ENCODE data around the gene SPDYE18.
A peak's percentile ranks its signal among the peaks of the same experiment; 100 is the strongest.
"Not testable (repeated sequence)": the region's sequence is repeated elsewhere in the genome, so short reads cannot be mapped to it uniquely, and the experiment has no call there.

SPDYE18 gene

DNA sequence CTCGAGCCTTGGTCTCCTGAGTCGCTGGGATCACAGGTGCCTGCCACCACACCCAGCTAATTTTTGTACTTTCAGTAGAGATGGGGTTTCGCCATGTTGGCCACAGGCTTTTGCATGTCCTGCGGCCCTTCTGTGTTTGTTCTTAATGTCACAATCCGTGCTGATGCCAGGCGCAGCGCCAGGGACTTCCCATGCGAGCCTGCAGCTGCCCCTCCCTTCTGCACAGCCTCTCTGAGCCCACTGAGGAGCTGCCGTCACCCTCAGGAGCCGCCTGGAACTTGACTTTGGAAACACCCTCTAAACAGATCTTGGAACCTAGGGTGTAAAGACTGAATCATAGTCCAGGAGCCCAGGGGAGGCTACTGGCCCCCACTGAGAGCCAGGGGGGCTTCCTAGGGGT, 54.4 kb downstream of the SPDYE18 start:
- peak; percentile 36 for DNase-seq (ENCODE audit: low read depth)
- not testable (repeated sequence) for H3K4me3 ChIP-seq (ENCODE audit: low read depth, low read length)

DNA sequence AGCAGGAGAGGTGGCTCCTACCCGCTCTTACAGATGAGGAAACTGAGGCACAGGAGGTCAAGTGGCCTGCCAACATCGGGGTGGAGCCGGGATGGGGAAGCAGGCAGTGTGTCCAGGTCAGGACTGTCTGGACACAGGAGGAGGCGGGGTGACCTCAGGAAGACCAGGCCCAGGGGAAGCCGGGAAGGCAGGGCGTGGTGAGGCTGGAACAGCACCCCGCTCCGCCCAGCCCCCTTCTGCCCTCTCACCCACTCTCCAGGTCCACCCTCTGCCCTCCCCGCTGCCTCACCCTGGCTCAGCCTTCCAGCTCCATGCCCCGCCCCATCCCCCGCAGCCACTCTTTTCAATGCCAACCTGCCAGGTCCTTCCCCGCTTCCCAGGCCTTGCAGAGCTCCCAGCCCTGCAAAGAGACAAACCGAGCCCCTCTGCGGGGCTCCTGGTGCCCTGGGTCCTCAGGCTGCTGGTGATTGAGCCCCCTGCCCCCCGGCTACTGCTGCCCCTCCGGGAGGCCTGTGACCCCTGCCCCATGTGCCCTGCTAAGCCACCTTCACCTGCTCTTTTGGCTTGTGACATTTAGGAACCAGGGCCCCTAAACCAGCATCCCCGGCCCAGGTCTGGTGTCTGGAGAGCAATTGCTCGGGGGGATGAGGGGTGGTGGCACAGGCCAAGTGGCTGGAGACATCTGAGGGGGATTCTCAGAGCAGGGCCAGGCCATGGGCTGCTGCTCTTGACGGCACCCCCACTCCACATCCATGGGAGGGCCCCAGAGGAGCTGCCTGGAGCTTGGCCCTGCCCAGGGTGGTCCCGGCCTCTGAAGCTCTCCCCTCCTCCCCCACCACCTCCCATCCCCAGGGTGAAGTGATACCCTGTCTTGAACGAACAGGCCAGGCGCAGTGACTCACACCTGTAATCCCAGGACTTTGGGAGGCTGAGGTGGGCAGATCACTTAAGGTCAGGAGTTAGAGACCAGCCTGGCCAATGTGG, 55.9 kb downstream of the SPDYE18 start:
- not testable (repeated sequence) for H3K4me3 ChIP-seq (ENCODE audit: low read depth, low read length); DNase-seq (ENCODE audit: low read depth)

GRCh38 chr7:77005461-77006057, 56.8 kb downstream of the SPDYE18 start:
- not testable (repeated sequence) for DNase-seq (ENCODE audit: low read depth); H3K4me3 ChIP-seq (ENCODE audit: low read depth, low read length)

DNA sequence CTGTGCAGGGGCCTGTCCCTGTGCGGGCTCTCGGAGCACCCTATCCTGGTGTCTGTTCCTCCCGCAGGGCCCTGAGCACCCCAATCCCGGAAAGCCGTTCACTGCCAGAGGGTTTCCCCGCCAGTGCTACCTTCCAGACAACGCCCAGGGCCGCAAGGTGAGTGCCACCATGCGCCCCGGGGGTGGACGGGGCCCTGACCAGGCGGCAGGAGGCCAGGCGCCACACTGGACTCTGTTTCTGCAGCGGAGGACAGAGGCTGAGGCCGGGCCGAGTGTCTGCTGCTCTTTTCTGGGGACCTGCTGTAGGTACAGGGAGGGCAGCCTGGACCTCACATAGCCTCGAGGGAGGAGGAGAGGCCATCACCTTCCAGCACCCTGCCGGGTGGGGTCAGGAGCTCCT, 58.2 kb downstream of the SPDYE18 start:
- not testable (repeated sequence) for DNase-seq (ENCODE audit: low read depth)

DNA sequence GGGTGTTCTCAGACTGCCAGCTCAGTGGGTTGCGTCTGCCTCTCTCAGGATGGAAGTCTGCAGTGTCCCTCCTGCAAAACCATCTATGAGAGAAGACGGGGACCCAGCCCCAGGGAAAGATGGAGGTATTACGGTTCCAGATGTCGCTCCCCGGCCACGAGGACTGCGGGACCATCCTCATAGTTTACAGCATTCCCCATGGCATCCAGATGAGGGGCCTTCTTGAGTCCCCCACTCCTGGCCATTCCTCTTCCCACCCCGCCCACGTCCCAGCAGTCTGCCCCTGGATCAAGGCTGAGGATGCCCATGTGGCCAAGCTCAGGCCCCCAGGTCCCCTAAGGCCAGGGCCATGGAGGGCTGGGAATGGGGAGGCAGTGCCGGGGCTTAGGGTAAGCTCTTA, 59.1 kb downstream of the SPDYE18 start:
- DNase-seq (ENCODE audit: low read depth); H3K4me3 ChIP-seq (ENCODE audit: low read depth, low read length): not testable (repeated sequence)

More for the DNA sequence above, 58.2 kb downstream of the SPDYE18 start:
- not testable (repeated sequence) for H3K4me3 ChIP-seq (ENCODE audit: low read depth, low read length)

- not testable (repeated sequence) for H3K4me3 ChIP-seq (ENCODE audit: low read depth, low read length); DNase-seq (ENCODE audit: low read depth)
These were observed 59.6 kb downstream of the SPDYE18 start for GRCh38 chr7:77002678-77003233.

DNA sequence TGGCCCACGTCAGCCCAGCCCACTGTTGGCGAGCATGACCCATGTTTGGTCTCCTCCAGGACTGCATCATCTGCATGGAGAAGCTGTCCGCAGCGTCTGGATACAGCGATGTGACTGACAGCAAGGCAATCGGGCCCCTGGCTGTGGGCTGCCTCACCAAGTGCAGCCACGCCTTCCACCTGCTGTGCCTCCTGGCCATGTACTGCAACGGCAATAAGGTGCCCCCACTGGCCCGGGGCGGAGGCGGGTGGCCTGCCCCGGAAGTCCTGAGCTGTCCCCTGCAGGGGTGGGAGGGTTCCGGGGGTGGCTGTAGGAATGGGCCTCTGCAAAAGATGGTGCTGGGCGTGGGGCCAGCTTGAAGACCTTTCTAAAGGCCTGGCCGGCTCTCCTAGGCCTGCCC, 60.3 kb downstream of the SPDYE18 start:
- not testable (repeated sequence) for DNase-seq (ENCODE audit: low read depth); H3K4me3 ChIP-seq (ENCODE audit: low read depth, low read length)

All from choroid plexus epithelial cell (primary cell).